NCI-H2171 (cell line): ENCODE measurements around the gene DAPK1.

Experiments
- DNase-seq: peaks from one replicate; lab custom pipeline; 2025; lab: John Stamatoyannopoulos, UW

Gene DAPK1

GRCh38 chr9:87713278-87713987 lies 215.8 kb downstream of the DAPK1 start:
- no peak for DNase-seq

GRCh38 chr9:87713988-87714330 lies 216.3 kb downstream of the DAPK1 start:
- no peak for DNase-seq

GRCh38 chr9:87714819-87715218 lies 217.2 kb downstream of the DAPK1 start:
- no peak for DNase-seq

DNA sequence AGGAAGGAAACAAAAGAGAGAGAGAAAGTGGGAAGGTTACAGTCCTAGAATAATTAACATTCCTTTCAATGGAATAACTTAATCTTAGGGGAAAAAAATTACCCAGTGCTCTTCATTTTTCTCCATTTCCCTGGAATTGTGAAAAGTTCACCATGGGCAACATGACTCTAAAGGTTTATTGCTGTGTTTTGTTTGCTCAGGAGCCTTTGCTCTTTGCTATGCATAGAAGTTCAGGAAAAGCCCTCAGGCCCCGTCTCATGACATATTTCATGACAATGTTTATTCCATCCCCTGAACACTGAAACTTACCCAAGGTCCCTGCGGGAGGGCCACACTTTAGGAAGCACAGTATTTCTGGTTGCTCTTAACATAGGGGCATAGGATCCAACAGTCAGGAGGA lies 218.5 kb downstream of the DAPK1 start:
- DNase-seq, result no peak

GRCh38 chr9:87717456-87717855 lies 219.8 kb downstream of the DAPK1 start:
- DNase-seq, result no peak

DNA sequence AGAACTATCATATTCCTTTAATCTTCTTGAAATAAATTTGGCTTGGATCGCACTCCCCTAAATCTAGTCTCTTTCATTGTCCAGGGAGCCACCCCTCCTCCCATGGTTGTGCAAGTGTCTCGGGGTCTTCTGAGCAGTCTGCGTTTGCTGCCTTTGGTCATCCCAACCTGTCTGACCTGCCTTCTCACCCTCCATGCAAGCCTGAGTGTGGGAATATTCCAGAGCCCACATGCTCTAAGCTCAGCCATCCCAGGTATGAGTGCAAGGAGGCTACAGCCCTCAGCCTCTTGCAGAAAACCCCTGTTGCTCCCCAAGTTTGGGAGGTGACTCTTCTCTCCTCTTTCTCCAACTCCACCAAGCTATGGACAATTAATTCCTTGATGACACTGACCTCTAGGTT lies 220.6 kb downstream of the DAPK1 start:
- no peak for DNase-seq

GRCh38 chr9:87718852-87719612 lies 221.4 kb downstream of the DAPK1 start:
- DNase-seq, result no peak

GRCh38 chr9:87720173-87720572 lies 222.5 kb downstream of the DAPK1 start:
- no peak for DNase-seq

DNA sequence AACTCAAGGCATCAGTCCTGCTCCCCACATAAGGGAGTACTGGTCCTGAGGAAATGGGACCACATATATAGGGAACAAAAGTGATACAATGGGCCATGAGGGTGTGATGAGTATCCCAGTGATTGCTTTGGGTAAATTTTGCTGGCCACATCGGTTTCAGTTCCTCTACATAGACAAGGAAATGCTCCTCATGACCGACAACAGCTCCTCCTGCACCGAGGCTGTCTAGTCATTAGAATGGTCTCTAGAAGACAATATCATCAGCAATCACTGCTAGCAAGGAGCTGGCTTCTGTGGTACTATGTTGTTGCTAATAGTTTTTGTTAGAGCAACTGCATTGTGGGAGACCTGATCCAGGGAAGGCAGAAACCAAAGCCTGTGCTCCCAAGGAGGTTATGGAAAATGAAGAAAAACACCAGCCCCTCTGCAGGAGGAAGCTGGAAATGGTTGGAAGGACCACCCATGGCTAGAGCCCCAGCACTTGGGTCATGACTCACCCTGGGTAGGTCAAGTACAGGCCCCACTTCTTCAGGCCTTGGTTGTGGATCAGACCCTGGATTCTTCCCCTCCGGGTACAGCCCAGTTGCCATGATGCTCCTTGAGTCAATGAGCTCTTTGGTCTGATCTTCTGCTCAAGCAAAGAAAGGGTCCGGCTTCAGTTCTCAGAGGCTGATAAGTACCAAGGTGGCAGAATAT lies 224.9 kb downstream of the DAPK1 start:
- DNase-seq, result no peak

GRCh38 chr9:87725356-87725899 lies 227.8 kb downstream of the DAPK1 start:
- DNase-seq, result no peak

DNA sequence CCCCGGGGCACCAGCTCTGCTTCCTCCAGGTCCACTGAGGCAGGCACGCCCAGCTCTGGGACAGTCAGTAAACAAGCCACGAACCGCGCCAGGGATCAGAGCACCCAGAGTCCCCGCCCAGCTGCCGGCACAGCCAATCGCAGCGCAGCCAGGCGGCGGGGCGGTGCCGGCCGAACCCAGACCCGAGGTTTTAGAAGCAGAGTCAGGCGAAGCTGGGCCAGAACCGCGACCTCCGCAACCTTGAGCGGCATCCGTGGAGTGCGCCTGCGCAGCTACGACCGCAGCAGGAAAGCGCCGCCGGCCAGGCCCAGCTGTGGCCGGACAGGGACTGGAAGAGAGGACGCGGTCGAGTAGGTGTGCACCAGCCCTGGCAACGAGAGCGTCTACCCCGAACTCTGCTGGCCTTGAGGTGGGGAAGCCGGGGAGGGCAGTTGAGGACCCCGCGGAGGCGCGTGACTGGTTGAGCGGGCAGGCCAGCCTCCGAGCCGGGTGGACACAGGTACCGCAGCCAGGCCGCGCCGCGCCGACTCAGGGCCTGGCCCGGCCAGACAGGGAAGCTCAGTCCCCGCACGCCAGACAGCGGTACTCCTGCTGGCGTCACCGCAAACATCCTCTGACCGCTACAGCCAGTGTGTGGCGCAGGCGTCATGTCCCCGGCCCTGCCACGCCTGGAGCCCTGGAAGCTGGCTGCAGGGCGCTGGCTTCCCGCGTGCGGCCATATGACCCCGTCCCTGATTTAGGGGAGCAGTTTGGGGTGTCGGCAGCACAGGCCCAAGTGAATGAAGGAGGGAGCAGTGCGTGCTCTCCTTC lies 228.4 kb downstream of the DAPK1 start, which contains the start of gene CTSL:
Gene CTSL, plus strand, starts transcription at position 220 of the 810 bp plus-strand sequence. CDS start 1,485 bp downstream, outside the sequence.
- peak; percentile 25 for DNase-seq

DNA sequence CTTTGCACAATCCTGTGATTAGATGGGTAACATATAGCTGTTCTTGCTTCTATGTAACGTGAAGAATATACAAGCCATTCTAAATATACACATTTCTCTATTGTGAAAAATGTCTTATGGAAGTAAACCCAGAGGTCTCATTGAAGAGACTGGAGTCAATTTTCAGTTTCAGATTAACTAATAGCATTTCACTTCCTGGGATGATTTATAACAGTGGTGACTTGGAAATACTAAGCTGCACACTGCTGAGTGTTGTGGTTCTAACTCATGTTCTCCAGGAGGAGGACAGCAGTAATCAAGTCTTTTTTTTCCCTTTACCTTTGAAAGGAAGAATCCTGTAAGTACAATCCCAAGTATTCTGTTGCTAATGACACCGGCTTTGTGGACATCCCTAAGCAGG lies 231.6 kb downstream of the DAPK1 start:
- no peak for DNase-seq

GRCh38 chr9:87731321-87731720 lies 233.7 kb downstream of the DAPK1 start:
- no peak for DNase-seq

DNA sequence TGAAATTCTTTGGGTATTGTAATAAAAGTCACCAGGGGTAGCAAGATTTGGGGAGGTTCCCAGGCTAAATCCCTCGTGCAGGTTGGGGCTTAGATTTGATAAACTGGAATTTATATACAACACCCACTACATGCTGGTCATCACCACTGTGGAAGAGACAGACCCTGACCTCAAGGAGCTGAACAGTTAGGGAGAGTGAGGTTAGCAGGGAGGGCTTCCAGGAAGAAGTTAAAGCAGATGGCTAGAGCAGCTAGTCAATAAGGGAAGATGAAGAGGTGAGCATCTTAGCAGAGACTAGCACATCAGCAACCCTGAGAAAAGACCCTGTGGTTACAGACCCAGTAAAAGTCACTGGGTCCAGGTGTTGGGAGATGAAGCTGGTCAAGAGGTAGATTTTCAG lies 234.7 kb downstream of the DAPK1 start:
- DNase-seq, result no peak

- DNase-seq, result no peak
These were observed 235.1 kb downstream of the DAPK1 start for GRCh38 chr9:87732756-87733155.

- no peak for DNase-seq
These were observed 235.8 kb downstream of the DAPK1 start for GRCh38 chr9:87733273-87734052.

GRCh38 chr9:87734106-87734505 lies 236.4 kb downstream of the DAPK1 start:
- no peak for DNase-seq

- no peak for DNase-seq
These were observed 241.9 kb downstream of the DAPK1 start for GRCh38 chr9:87739546-87739945.

DNA sequence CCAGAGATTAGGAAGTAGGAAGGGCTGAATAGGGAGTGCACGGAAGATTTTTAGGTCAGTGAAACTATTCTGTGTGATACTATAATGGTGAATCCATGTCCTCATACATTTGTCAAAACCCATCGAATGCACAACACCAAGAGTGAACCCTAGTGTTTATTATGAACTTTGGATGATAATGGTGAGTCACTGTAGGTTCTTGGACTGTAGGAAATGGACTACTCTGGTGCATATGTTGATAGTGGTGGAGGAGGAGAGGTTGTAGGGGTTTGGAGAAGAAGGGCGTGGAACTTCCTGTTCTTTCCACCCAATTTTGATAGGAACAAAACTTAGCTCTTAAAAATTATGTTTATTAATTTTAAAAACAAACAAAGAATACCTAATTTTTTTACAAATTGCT lies 242.5 kb downstream of the DAPK1 start:
- no peak for DNase-seq

DNA sequence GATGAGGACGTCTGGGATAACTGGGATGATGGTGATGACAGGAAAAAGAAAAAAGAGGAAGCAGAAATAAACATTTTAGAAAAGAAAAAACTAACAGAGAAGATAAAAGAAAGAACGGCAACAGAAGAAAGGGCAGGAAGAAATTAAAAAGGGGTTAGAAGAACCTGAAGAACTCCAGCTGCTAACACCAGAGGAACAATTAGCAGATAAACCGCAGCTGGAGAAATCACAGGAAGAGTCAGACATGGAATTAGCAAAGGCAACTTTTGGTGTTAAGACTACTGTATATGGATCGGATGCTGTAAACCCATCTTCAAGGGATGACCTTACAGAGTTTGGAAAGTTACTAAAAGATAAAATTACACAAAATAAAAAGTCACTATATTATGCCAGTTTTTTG lies 243.7 kb downstream of the DAPK1 start:
- DNase-seq, result no peak

DNA sequence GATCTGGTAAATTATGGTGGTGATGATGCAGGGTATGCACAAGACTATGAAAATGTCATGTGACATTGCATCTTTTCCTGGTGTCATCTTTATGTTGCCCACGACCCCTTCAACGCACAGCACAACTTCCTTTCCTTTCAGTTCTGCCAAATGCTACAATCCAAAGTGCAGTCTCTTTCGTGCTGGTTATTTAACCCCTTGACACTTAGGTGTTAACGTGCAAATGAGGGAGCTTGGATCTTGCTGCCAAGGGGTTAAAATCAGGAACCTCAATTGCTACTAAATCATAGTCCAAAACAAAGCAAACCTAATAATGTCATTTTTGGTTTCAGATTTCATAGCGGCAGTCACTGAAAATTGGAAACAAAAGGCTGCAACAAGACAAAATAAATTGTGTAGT lies 244.2 kb downstream of the DAPK1 start:
- DNase-seq, result no peak
